ENCODE measurements around the gene ARL13B. TPM values are rescaled to one million over a fixed set of nuclear protein-coding genes. Genes with fewer than 3 reads are reported as not detected.
A peak's percentile ranks its signal among the peaks of the same experiment; 100 is the strongest.

Gene ARL13B
- total RNA-seq, 2 donors from 2014 or later = 9.9 to 15.6 TPM

- Mint-ChIP-seq H3K27me3 (no peaks in the 10 kb centered on the region), H3K36me3 (no peaks in the 10 kb centered on the region), H3K4me3 (peak overlapping the region; percentile 73), H3K9me3 (no peaks in the 10 kb centered on the region), H3K27ac (no peak overlapping the region), H3K4me1 (ENCODE audit: low read depth in 2 of 2) (peaks cover 6 to 10% of the 10 kb centered on the region in 2 donors)
- DNase-seq (ENCODE audit: low spot score) = no peak
- no peak for ATAC-seq
Measured at GRCh38 chr3:93981649-93982048, 1.7 kb downstream of the ARL13B start.

GRCh38 chr3:93983408-93983807 is 3.5 kb downstream of the ARL13B start:
- H3K27me3 Mint-ChIP-seq = no peaks in the 10 kb centered on the region
- no peak overlapping the region for H3K27ac Mint-ChIP-seq
- H3K9me3 Mint-ChIP-seq = no peaks in the 10 kb centered on the region
- no peaks in the 10 kb centered on the region for H3K36me3 Mint-ChIP-seq
- peaks cover 6 to 10% of the 10 kb centered on the region in 2 donors for H3K4me1 Mint-ChIP-seq (ENCODE audit: low read depth in 2 of 2)
- ATAC-seq (no peak), DNase-seq (ENCODE audit: low spot score) (no peak)
- H3K4me3 Mint-ChIP-seq = no peak overlapping the region

GRCh38 chr3:93984618-93985017 is 4.7 kb downstream of the ARL13B start:
- H3K36me3 Mint-ChIP-seq = no peaks in the 10 kb centered on the region
- H3K27ac Mint-ChIP-seq = no peak overlapping the region
- no peaks in the 10 kb centered on the region for H3K9me3 Mint-ChIP-seq
- H3K4me1 Mint-ChIP-seq (ENCODE audit: low read depth in 2 of 2) = peaks cover 2 to 6% of the 10 kb centered on the region in 2 donors
- no peak overlapping the region for H3K4me3 Mint-ChIP-seq
- no peaks in the 10 kb centered on the region for H3K27me3 Mint-ChIP-seq
- no peak for ATAC-seq
- no peak for DNase-seq (ENCODE audit: low spot score)

- no peaks in the 10 kb centered on the region for H3K36me3 Mint-ChIP-seq
- H3K27ac Mint-ChIP-seq = no peak overlapping the region
- no peak for DNase-seq (ENCODE audit: low spot score)
- H3K9me3 Mint-ChIP-seq = no peaks in the 10 kb centered on the region
- H3K4me3 Mint-ChIP-seq = no peak overlapping the region
- no peaks in the 10 kb centered on the region for H3K27me3 Mint-ChIP-seq
- no peaks in the 10 kb centered on the region for H3K4me1 Mint-ChIP-seq (ENCODE audit: low read depth in 2 of 2)
- ATAC-seq = no peak
Measured at GRCh38 chr3:93988283-93988682, 8.3 kb downstream of the ARL13B start.

- Mint-ChIP-seq H3K4me1 (ENCODE audit: low read depth in 2 of 2) (peaks cover 0 to under 1% of the 10 kb centered on the region in 2 donors), H3K27me3 (no peaks in the 10 kb centered on the region), H3K27ac (no peak overlapping the region), H3K4me3 (no peak overlapping the region), H3K9me3 (no peaks in the 10 kb centered on the region), H3K36me3 (no peaks in the 10 kb centered on the region)
- ATAC-seq (no peak), DNase-seq (ENCODE audit: low spot score) (no peak)
Measured at GRCh38 chr3:93988764-93989163, 8.8 kb downstream of the ARL13B start.

GRCh38 chr3:93989241-93989640 is 9.3 kb downstream of the ARL13B start:
- Mint-ChIP-seq H3K27me3 (no peaks in the 10 kb centered on the region), H3K4me3 (no peak overlapping the region), H3K4me1 (ENCODE audit: low read depth in 2 of 2) (peaks cover 4 to 5% of the 10 kb centered on the region in 2 donors), H3K27ac (no peak overlapping the region), H3K9me3 (no peaks in the 10 kb centered on the region), H3K36me3 (no peaks in the 10 kb centered on the region)
- ATAC-seq (no peak), DNase-seq (ENCODE audit: low spot score) (no peak)

- no peaks in the 10 kb centered on the region for H3K36me3 Mint-ChIP-seq
- no peaks in the 10 kb centered on the region for H3K27me3 Mint-ChIP-seq
- no peak overlapping the region for H3K27ac Mint-ChIP-seq
- H3K9me3 Mint-ChIP-seq = no peaks in the 10 kb centered on the region
- H3K4me1 Mint-ChIP-seq (ENCODE audit: low read depth in 2 of 2) = peaks cover 5 to 6% of the 10 kb centered on the region in 2 donors
- ATAC-seq = no peak
- DNase-seq (ENCODE audit: low spot score) = no peak
- no peak overlapping the region for H3K4me3 Mint-ChIP-seq
Measured at GRCh38 chr3:93991631-93992030, 11.7 kb downstream of the ARL13B start.

GRCh38 chr3:93992207-93992606 is 12.3 kb downstream of the ARL13B start:
- ATAC-seq (no peak), DNase-seq (ENCODE audit: low spot score) (no peak)
- Mint-ChIP-seq H3K4me1 (ENCODE audit: low read depth in 2 of 2) (peaks cover 5 to 6% of the 10 kb centered on the region in 2 donors), H3K9me3 (no peaks in the 10 kb centered on the region), H3K36me3 (no peaks in the 10 kb centered on the region), H3K4me3 (no peak overlapping the region), H3K27me3 (no peaks in the 10 kb centered on the region), H3K27ac (no peak overlapping the region)

- Mint-ChIP-seq H3K4me3 (no peak overlapping the region), H3K4me1 (ENCODE audit: low read depth in 2 of 2) (peaks cover 5 to 6% of the 10 kb centered on the region in 2 donors), H3K27ac (no peak overlapping the region), H3K27me3 (no peaks in the 10 kb centered on the region), H3K36me3 (no peaks in the 10 kb centered on the region), H3K9me3 (no peaks in the 10 kb centered on the region)
- DNase-seq (ENCODE audit: low spot score) (no peak), ATAC-seq (no peak)
Measured at GRCh38 chr3:93994056-93994455, 14.1 kb downstream of the ARL13B start.

GRCh38 chr3:94001191-94001590 is 21.2 kb downstream of the ARL13B start:
- Mint-ChIP-seq H3K4me3 (no peak overlapping the region), H3K27ac (no peak overlapping the region), H3K9me3 (no peaks in the 10 kb centered on the region), H3K4me1 (ENCODE audit: low read depth in 2 of 2) (peaks cover 4% of the 10 kb centered on the region in 2 donors), H3K27me3 (no peaks in the 10 kb centered on the region), H3K36me3 (no peaks in the 10 kb centered on the region)
- no peak for DNase-seq (ENCODE audit: low spot score)
- no peak for ATAC-seq

- DNase-seq (ENCODE audit: low spot score) (no peak), ATAC-seq (no peak)
- Mint-ChIP-seq H3K27ac (no peak overlapping the region), H3K9me3 (no peaks in the 10 kb centered on the region), H3K36me3 (no peaks in the 10 kb centered on the region), H3K4me3 (no peak overlapping the region), H3K4me1 (ENCODE audit: low read depth in 2 of 2) (peaks cover 4% of the 10 kb centered on the region in 2 donors), H3K27me3 (no peaks in the 10 kb centered on the region)
Measured at GRCh38 chr3:94001827-94002495, 22.0 kb downstream of the ARL13B start.

- DNase-seq (ENCODE audit: low spot score) (peak; percentile 68), ATAC-seq (peak; percentile 62 to 68)
- H3K27me3 Mint-ChIP-seq = no peaks in the 10 kb centered on the region
- H3K9me3 Mint-ChIP-seq = no peaks in the 10 kb centered on the region
- H3K27ac Mint-ChIP-seq = no peak overlapping the region
- H3K4me1 Mint-ChIP-seq (ENCODE audit: low read depth in 2 of 2) = peaks cover 4% of the 10 kb centered on the region in 2 donors
- peak overlapping the region; percentile 36 for H3K4me3 Mint-ChIP-seq
- no peaks in the 10 kb centered on the region for H3K36me3 Mint-ChIP-seq
Measured at GRCh38 chr3:94004301-94004910, 24.5 kb downstream of the ARL13B start.

GRCh38 chr3:94008253-94008652 is 28.3 kb downstream of the ARL13B start:
- Mint-ChIP-seq H3K36me3 (no peaks in the 10 kb centered on the region), H3K4me1 (ENCODE audit: low read depth in 2 of 2) (peaks cover 4 to 17% of the 10 kb centered on the region in 2 donors), H3K9me3 (no peaks in the 10 kb centered on the region), H3K4me3 (no peak overlapping the region), H3K27me3 (no peaks in the 10 kb centered on the region), H3K27ac (no peak overlapping the region)
- no peak for ATAC-seq
- DNase-seq (ENCODE audit: low spot score) = no peak

- Mint-ChIP-seq H3K4me1 (ENCODE audit: low read depth in 2 of 2) (peaks cover 0 to 12% of the 10 kb centered on the region in 2 donors), H3K36me3 (no peaks in the 10 kb centered on the region), H3K9me3 (no peaks in the 10 kb centered on the region), H3K27ac (no peak overlapping the region), H3K4me3 (no peak overlapping the region), H3K27me3 (no peaks in the 10 kb centered on the region)
- no peak for ATAC-seq
- DNase-seq (ENCODE audit: low spot score) = no peak
Measured at GRCh38 chr3:94009608-94010007, 29.7 kb downstream of the ARL13B start.
